Liver (tissue), 9 donors: Measurements from ENCODE around the gene MRPL21. TPM values are rescaled to one million over a fixed set of nuclear protein-coding genes. Genes with fewer than 3 reads are reported as not detected.

Source experiments
- DNase-seq: peaks from one replicate; pipeline ENCODE4 v3.0.0-alpha.2; 2017; ENCODE audit warnings: low spot score
- H3K27ac ChIP-seq, 2 donors: one replicate each; pipeline ENCODE4 v1.7.0; 2013; ENCODE audit warnings: inconsistent platforms in 2 of 2, low read length in 2 of 2, control low read depth in 1 of 2, low read depth in 1 of 2, mild to moderate bottlenecking in 1 of 2
- H3K27me3 ChIP-seq, 4 donors: one replicate each; pipeline versions ENCODE4 v1.6.1 to v1.7.0; 2013; ENCODE audit warnings: low read length in 3 of 4, inconsistent platforms in 1 of 4, mild to moderate bottlenecking in 1 of 4, moderate library complexity in 1 of 4; ENCODE audit not compliant: control insufficient read depth in 4 of 4, insufficient read depth in 4 of 4
- H3K36me3 ChIP-seq, 4 donors: one replicate each; pipeline versions ENCODE4 v1.6.1 to v1.7.0; 2013; ENCODE audit warnings: low read length in 3 of 4, mild to moderate bottlenecking in 3 of 4, low read depth in 1 of 4, moderate library complexity in 1 of 4; ENCODE audit not compliant: control insufficient read depth in 4 of 4, insufficient read depth in 3 of 4
- H3K4me1 ChIP-seq, 4 donors: one replicate each; pipeline versions ENCODE4 v1.6.1 to v1.7.0; 2013; ENCODE audit warnings: low read length in 3 of 4, mild to moderate bottlenecking in 3 of 4, moderate library complexity in 1 of 4; ENCODE audit not compliant: control insufficient read depth in 4 of 4, insufficient read depth in 4 of 4
- H3K4me3 ChIP-seq, 3 donors: one replicate each; pipeline versions ENCODE4 v1.6.1 to v1.7.0; 2013; ENCODE audit warnings: low read length in 3 of 3, control low read depth in 1 of 3, low read depth in 1 of 3, mild to moderate bottlenecking in 1 of 3
- H3K9ac ChIP-seq, 2 donors: one replicate each; pipeline ENCODE4 v1.7.0; 2013; ENCODE audit warnings: low read length in 2 of 2, mild to moderate bottlenecking in 2 of 2, moderate library complexity in 2 of 2, control low read depth in 1 of 2, low read depth in 1 of 2
- H3K9me3 ChIP-seq, 4 donors: one replicate each; pipeline versions ENCODE4 v1.6.1 to v1.7.0; 2013; ENCODE audit warnings: low read length in 3 of 4; ENCODE audit not compliant: control insufficient read depth in 4 of 4
- EGR1 ChIP-seq, 2 donors: IDR thresholded peaks; 2 replicates each; pipeline ENCODE4 v1.6.1; 2016 to 2018; ENCODE audit warnings: antibody characterized with exemption in 2 of 2, low read depth in 2 of 2
- FOXA2 ChIP-seq: IDR thresholded peaks from 2 replicates; pipeline ENCODE4 v1.6.1; 2016; ENCODE audit warnings: antibody characterized with exemption
- JUND ChIP-seq, 2 donors: IDR thresholded peaks; 2 replicates each; pipeline ENCODE4 v1.6.1; 2016; ENCODE audit warnings: antibody characterized with exemption in 2 of 2
- NR2F2 ChIP-seq: IDR thresholded peaks from 2 replicates; pipeline ENCODE4 v1.6.1; 2016; ENCODE audit warnings: antibody characterized with exemption
- RAD21 ChIP-seq, 2 donors: IDR thresholded peaks; 2 replicates each; pipeline ENCODE4 v1.6.1; 2016; ENCODE audit warnings: antibody characterized with exemption in 2 of 2, mild to moderate bottlenecking in 2 of 2
- TAF1 ChIP-seq: conservative IDR thresholded peaks from 2 replicates; pipeline ENCODE4 v1.6.1; 2016; ENCODE audit warnings: antibody characterized with exemption, mild to moderate bottlenecking
- whole genome bisulfite sequencing: extraction: QIAGEN DNeasy Blood & Tissue Kit; methylation state at CpG from one replicate; pipeline ENCODE4 v1.1.7; 2013; 5-methylcytosine and 5-hydroxymethylcytosine counted together
- polyA plus RNA-seq, 2 donors: library from polyadenylated mRNA; stranded (reverse) in 1 of 2; unstranded in 1 of 2; fragments of 200-250 nt in 1 of 2; fragments of >200 nt in 1 of 2; fragmentation: Nextera tagmentation in 1 of 2; extraction: Ambion mirVana in 1 of 2; gene quantifications; one replicate each; pipeline versions ENCODE4 v1.2.1 to v1.2.3, GENCODE V29; 2013 to 2015
- total RNA-seq, 2 donors: library from RNA; depleted of rRNA; stranded (reverse); fragments of >200 nt; gene quantifications; one replicate each; pipeline ENCODE4 v1.2.3, GENCODE V29; 2014
- TF ChIP-seq, protein P1 (sequence below): IDR thresholded peaks from 2 replicates; pipeline ENCODE4 v1.6.1; 2016; ENCODE audit warnings: antibody characterized with exemption
- TF ChIP-seq, protein P2 (sequence below): IDR thresholded peaks from 2 replicates; pipeline ENCODE4 v1.6.1; 2016; ENCODE audit warnings: antibody characterized with exemption
- TF ChIP-seq, protein P3 (sequence below): IDR thresholded peaks from 2 replicates; pipeline ENCODE4 v1.6.1; 2016; ENCODE audit warnings: antibody characterized with exemption, mild to moderate bottlenecking
- TF ChIP-seq, protein P4 (sequence below): IDR thresholded peaks from 2 replicates; pipeline ENCODE4 v1.6.1; 2016; ENCODE audit warnings: antibody characterized with exemption
- donor health status: healthy.
- donor health status: healthy.
- donor health status: healthy.
- donor health status: healthy.
- donor health status: healthy.

The MRPL21 gene
- total and polyA plus RNA-seq, 4 donors: 22.3 to 76.8 (median 35.4) TPM

DNA sequence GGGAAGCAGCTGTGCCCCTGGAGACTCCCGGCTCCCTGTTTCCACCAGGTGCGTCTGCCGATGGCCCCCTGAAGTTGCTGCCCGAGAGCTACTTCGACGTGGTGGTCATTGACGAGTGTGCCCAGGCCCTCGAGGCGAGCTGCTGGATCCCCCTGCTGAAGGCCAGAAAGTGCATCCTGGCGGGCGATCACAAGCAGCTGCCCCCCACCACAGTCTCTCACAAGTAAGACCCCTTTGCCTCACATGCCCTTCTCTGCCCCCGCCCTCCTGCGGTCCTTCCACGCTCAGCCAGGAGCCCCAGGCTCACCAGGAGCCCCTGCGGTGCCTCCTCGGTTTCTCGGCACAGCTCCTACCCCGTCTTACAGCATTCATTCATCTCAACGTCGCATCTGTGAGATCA is 25.5 kb upstream of the MRPL21 start:
- H3K9ac ChIP-seq: no peak overlapping the region
- no peak overlapping the region for H3K27ac ChIP-seq
- no peak for DNase-seq
- peaks cover 0 to 9% (median 5%) of the 10 kb centered on the region in 4 donors for H3K9me3 ChIP-seq
- 98% methylated on average over 20 of the region's 20 CpGs for WGBS
- no peak overlapping the region for H3K4me3 ChIP-seq
- peaks cover 17 to 64% (median 31%) of the 10 kb centered on the region in 4 donors for H3K36me3 ChIP-seq
- no peaks in the 10 kb centered on the region for H3K27me3 ChIP-seq
- H3K4me1 ChIP-seq: no peaks in the 10 kb centered on the region
- TF ChIP-seq, protein P1, sequence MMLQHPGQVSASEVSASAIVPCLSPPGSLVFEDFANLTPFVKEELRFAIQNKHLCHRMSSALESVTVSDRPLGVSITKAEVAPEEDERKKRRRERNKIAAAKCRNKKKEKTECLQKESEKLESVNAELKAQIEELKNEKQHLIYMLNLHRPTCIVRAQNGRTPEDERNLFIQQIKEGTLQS: no peak
- TF ChIP-seq, protein P2, sequence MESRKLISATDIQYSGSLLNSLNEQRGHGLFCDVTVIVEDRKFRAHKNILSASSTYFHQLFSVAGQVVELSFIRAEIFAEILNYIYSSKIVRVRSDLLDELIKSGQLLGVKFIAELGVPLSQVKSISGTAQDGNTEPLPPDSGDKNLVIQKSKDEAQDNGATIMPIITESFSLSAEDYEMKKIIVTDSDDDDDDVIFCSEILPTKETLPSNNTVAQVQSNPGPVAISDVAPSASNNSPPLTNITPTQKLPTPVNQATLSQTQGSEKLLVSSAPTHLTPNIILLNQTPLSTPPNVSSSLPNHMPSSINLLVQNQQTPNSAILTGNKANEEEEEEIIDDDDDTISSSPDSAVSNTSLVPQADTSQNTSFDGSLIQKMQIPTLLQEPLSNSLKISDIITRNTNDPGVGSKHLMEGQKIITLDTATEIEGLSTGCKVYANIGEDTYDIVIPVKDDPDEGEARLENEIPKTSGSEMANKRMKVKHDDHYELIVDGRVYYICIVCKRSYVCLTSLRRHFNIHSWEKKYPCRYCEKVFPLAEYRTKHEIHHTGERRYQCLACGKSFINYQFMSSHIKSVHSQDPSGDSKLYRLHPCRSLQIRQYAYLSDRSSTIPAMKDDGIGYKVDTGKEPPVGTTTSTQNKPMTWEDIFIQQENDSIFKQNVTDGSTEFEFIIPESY: no peak
- TF ChIP-seq FOXA2 (no peak), RAD21 (IDR thresholded peaks at IDR 0.05) (no peak)
- TF ChIP-seq, protein P3, sequence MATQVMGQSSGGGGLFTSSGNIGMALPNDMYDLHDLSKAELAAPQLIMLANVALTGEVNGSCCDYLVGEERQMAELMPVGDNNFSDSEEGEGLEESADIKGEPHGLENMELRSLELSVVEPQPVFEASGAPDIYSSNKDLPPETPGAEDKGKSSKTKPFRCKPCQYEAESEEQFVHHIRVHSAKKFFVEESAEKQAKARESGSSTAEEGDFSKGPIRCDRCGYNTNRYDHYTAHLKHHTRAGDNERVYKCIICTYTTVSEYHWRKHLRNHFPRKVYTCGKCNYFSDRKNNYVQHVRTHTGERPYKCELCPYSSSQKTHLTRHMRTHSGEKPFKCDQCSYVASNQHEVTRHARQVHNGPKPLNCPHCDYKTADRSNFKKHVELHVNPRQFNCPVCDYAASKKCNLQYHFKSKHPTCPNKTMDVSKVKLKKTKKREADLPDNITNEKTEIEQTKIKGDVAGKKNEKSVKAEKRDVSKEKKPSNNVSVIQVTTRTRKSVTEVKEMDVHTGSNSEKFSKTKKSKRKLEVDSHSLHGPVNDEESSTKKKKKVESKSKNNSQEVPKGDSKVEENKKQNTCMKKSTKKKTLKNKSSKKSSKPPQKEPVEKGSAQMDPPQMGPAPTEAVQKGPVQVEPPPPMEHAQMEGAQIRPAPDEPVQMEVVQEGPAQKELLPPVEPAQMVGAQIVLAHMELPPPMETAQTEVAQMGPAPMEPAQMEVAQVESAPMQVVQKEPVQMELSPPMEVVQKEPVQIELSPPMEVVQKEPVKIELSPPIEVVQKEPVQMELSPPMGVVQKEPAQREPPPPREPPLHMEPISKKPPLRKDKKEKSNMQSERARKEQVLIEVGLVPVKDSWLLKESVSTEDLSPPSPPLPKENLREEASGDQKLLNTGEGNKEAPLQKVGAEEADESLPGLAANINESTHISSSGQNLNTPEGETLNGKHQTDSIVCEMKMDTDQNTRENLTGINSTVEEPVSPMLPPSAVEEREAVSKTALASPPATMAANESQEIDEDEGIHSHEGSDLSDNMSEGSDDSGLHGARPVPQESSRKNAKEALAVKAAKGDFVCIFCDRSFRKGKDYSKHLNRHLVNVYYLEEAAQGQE: no peak

DNA sequence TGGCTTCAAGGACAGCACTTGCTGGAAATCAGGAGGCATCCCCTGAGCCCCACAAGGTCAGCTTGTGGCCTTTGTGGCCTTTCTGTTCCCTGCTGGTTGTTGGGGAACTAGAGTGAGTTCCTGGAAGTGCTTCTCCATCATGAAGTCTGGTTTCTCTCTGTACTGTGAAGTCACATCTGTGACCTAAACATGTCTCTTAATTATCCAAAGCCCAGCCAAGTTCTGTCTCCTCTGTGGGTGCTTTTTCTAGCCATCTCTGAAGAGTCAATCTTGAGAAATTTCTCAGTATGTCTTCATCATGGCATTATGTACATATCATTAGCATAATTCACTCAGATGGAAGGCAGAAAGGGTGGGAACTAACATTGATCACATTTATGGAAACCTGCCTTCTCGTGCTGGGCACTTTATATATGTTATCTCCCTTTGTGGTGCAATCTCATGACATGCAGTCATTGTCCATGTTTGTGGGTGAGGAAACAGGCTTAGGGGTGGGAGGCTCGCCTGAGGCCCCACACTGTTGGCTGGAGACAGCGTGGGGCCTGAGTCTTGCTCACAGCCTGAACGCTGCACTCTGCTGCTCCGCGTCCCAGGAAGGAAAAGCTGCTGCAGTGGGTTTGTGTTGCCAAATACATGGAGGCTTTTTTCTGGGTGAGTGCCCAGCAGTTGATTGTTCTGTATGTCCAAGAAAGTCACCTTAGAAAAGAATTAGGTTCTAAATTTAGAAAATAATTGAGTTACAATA is 24.7 kb upstream of the MRPL21 start:
- no peak for DNase-seq

More for the DNA sequence above, 24.7 kb upstream of the MRPL21 start:
- Histone ChIP-seq H3K9me3 (peaks cover 0 to 9% (median 5%) of the 10 kb centered on the region in 4 donors), H3K27me3 (no peaks in the 10 kb centered on the region), H3K4me1 (no peaks in the 10 kb centered on the region), H3K36me3 (peaks cover 19 to 64% (median 34%) of the 10 kb centered on the region in 4 donors), H3K4me3 (no peak overlapping the region), H3K27ac (no peak overlapping the region), H3K9ac (no peak overlapping the region)
- 90% methylated on average over 6 of the region's 6 CpGs for WGBS
- no peak for TF ChIP-seq JUND (IDR thresholded peaks at IDR 0.05)
- TF ChIP-seq RAD21 (IDR thresholded peaks at IDR 0.05): no peak
- TF ChIP-seq, protein P4, sequence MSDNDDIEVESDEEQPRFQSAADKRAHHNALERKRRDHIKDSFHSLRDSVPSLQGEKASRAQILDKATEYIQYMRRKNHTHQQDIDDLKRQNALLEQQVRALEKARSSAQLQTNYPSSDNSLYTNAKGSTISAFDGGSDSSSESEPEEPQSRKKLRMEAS: no peak
- TF ChIP-seq EGR1 (IDR thresholded peaks at IDR 0.05; ENCODE audit: low read depth in 2 of 2): no peak
- TF ChIP-seq TAF1: no peak
- peak; percentile 85 for TF ChIP-seq NR2F2
- TF ChIP-seq, protein P2: no peak
